ENCODE measurements around the gene GALNT14.

- TF ChIP-seq GATA1 (IDR thresholded peaks at IDR 0.05; ENCODE audit: low read depth, low read length) (no peak), POLR2A (IDR thresholded peaks at IDR 0.05; ENCODE audit: low read length) (no peak)
Measured at GRCh38 chr2:30880516-30880915, 257.7 kb downstream of the GALNT14 start.

Measured in erythroblast (primary cell).